NCI-H1105 treated with DMSO at 0.1 percent for 48 hours (cell line): ENCODE results near the gene SRPX2.

ENCODE experiments used
- DNase-seq: peaks from one replicate; lab custom pipeline; 2025; lab: John Stamatoyannopoulos, UW

Gene SRPX2

GRCh38 chrX:100649550-100650356, 5.8 kb downstream of the SRPX2 start:
- no peak for DNase-seq

GRCh38 chrX:100650841-100651240, 6.8 kb downstream of the SRPX2 start:
- DNase-seq: no peak

- DNase-seq: no peak
Observed at GRCh38 chrX:100652266-100652665, 8.3 kb downstream of the SRPX2 start.

GRCh38 chrX:100654261-100654660, 10.3 kb downstream of the SRPX2 start:
- peak; percentile 25 for DNase-seq

GRCh38 chrX:100658941-100659381, 15.0 kb downstream of the SRPX2 start:
- no peak for DNase-seq

- DNase-seq: no peak
Observed at GRCh38 chrX:100659431-100660137, 15.6 kb downstream of the SRPX2 start.

GRCh38 chrX:100662170-100662569, 18.2 kb downstream of the SRPX2 start:
- no peak for DNase-seq

- no peak for DNase-seq
Observed at GRCh38 chrX:100662796-100663195, 18.8 kb downstream of the SRPX2 start.

GRCh38 chrX:100663642-100664041, 19.6 kb downstream of the SRPX2 start:
- DNase-seq: peak; percentile 3

- no peak for DNase-seq
Observed at GRCh38 chrX:100672966-100673365, 29.0 kb downstream of the SRPX2 start.

- no peak for DNase-seq
Observed at GRCh38 chrX:100673397-100673953, 29.5 kb downstream of the SRPX2 start.

- no peak for DNase-seq
Observed at GRCh38 chrX:100674705-100675104, 30.7 kb downstream of the SRPX2 start.

- no peak for DNase-seq
Observed at GRCh38 chrX:100677611-100678181, 33.7 kb downstream of the SRPX2 start.

GRCh38 chrX:100680756-100681155, 36.8 kb downstream of the SRPX2 start:
- no peak for DNase-seq

GRCh38 chrX:100681599-100681998, 37.6 kb downstream of the SRPX2 start:
- DNase-seq: no peak

- no peak for DNase-seq
Observed at GRCh38 chrX:100682939-100683338, 38.9 kb downstream of the SRPX2 start.

GRCh38 chrX:100685284-100685996, 41.4 kb downstream of the SRPX2 start:
- DNase-seq: peak; percentile 74

GRCh38 chrX:100685997-100686305, 42.0 kb downstream of the SRPX2 start:
- no peak for DNase-seq

- DNase-seq: no peak
Observed at GRCh38 chrX:100687128-100687527, 43.1 kb downstream of the SRPX2 start.

- no peak for DNase-seq
Observed at GRCh38 chrX:100687546-100687945, 43.5 kb downstream of the SRPX2 start.

- DNase-seq: no peak
Observed at GRCh38 chrX:100695302-100695701, 51.3 kb downstream of the SRPX2 start.

- no peak for DNase-seq
Observed at GRCh38 chrX:100695991-100696390, 52.0 kb downstream of the SRPX2 start.
